ENCODE data around the gene OXT. TPM values are rescaled to one million over a fixed set of nuclear protein-coding genes. Genes with fewer than 3 reads are reported as not detected.

Gene OXT
- total and polyA plus RNA-seq, 2 of the 13 experiments (the other 11 are each of a cell fraction or from before 2014, with no cell fraction given), result not detected

- TF ChIP-seq DR1 (CRISPR knock-in tag; IDR thresholded peaks at IDR 0.05), result no peak; the same call in 1 of the 2 replicates
- TF ChIP-seq RAD51 (IDR thresholded peaks at IDR 0.05; ENCODE audit: borderline replicate concordance), result no peak
- TF ChIP-seq, protein P1, sequence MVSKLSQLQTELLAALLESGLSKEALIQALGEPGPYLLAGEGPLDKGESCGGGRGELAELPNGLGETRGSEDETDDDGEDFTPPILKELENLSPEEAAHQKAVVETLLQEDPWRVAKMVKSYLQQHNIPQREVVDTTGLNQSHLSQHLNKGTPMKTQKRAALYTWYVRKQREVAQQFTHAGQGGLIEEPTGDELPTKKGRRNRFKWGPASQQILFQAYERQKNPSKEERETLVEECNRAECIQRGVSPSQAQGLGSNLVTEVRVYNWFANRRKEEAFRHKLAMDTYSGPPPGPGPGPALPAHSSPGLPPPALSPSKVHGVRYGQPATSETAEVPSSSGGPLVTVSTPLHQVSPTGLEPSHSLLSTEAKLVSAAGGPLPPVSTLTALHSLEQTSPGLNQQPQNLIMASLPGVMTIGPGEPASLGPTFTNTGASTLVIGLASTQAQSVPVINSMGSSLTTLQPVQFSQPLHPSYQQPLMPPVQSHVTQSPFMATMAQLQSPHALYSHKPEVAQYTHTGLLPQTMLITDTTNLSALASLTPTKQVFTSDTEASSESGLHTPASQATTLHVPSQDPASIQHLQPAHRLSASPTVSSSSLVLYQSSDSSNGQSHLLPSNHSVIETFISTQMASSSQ (IDR thresholded peaks at IDR 0.05; ENCODE audit: low read depth), result no peak; the same call in 1 of the 2 replicates
- TF ChIP-seq, protein P1 (CRISPR knock-in tag; IDR thresholded peaks at IDR 0.05; ENCODE audit: borderline replicate concordance), result peak; percentile 87
- peak; percentile 27; the same call in 1 of the 2 replicates for TF ChIP-seq FOXP4 (CRISPR knock-in tag; IDR thresholded peaks at IDR 0.05)
- TF ChIP-seq FOXO1 (CRISPR knock-in tag; IDR thresholded peaks at IDR 0.05), result peak; percentile 52
- no peak for TF ChIP-seq FOXK2 (IDR thresholded peaks at IDR 0.05)
- TF ChIP-seq MTA1 (CRISPR knock-in tag; IDR thresholded peaks at IDR 0.05; ENCODE audit: borderline replicate concordance), result peak; percentile 92; the same call in 1 of the 2 replicates
- TF ChIP-seq KAT8 (CRISPR knock-in tag; IDR thresholded peaks at IDR 0.05), result peak; percentile 89
- peak; percentile 79; the same call in 1 of the 2 replicates for TF ChIP-seq TP53 (CRISPR knock-in tag; conservative IDR thresholded peaks at IDR 0.05)
- TF ChIP-seq NFIB (CRISPR knock-in tag; IDR thresholded peaks at IDR 0.05; ENCODE audit: borderline replicate concordance), result no peak
- TF ChIP-seq NR2F1 (CRISPR knock-in tag; IDR thresholded peaks at IDR 0.05), result peak in 1 of 2 experiments; percentile 7; a peak in 2 of 4 replicates
- TF ChIP-seq ZNF761 (CRISPR knock-in tag; conservative IDR thresholded peaks at IDR 0.05), result peak; percentile 74; the same call in 1 of the 2 replicates
- no peak; the same call in 1 of the 2 replicates for TF ChIP-seq CAMTA2 (CRISPR knock-in tag; IDR thresholded peaks at IDR 0.05; ENCODE audit: borderline replicate concordance)
- peak; percentile 81; the same call in 1 of the 2 replicates for TF ChIP-seq MAZ (IDR thresholded peaks at IDR 0.05; ENCODE audit: borderline replicate concordance, low read depth, low read length)
- peak; percentile 100 for TF ChIP-seq MAZ (CRISPR knock-in tag; IDR thresholded peaks at IDR 0.05; ENCODE audit: low read depth)
- peak; percentile 86 for TF ChIP-seq ZNF777 (CRISPR knock-in tag; IDR thresholded peaks at IDR 0.05)
- TF ChIP-seq, protein P2, sequence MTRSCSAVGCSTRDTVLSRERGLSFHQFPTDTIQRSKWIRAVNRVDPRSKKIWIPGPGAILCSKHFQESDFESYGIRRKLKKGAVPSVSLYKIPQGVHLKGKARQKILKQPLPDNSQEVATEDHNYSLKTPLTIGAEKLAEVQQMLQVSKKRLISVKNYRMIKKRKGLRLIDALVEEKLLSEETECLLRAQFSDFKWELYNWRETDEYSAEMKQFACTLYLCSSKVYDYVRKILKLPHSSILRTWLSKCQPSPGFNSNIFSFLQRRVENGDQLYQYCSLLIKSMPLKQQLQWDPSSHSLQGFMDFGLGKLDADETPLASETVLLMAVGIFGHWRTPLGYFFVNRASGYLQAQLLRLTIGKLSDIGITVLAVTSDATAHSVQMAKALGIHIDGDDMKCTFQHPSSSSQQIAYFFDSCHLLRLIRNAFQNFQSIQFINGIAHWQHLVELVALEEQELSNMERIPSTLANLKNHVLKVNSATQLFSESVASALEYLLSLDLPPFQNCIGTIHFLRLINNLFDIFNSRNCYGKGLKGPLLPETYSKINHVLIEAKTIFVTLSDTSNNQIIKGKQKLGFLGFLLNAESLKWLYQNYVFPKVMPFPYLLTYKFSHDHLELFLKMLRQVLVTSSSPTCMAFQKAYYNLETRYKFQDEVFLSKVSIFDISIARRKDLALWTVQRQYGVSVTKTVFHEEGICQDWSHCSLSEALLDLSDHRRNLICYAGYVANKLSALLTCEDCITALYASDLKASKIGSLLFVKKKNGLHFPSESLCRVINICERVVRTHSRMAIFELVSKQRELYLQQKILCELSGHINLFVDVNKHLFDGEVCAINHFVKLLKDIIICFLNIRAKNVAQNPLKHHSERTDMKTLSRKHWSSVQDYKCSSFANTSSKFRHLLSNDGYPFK (CRISPR knock-in tag; IDR thresholded peaks at IDR 0.05; ENCODE audit: borderline replicate concordance), result peak; percentile 69; the same call in 1 of the 2 replicates
- TF ChIP-seq ZNF24 (IDR thresholded peaks at IDR 0.05), result no peak
- TF ChIP-seq SOX6 (IDR thresholded peaks at IDR 0.05), result no peak
- TF ChIP-seq SOX6 (CRISPR knock-in tag; IDR thresholded peaks at IDR 0.05), result peak; percentile 52
Observed at GRCh38 chr20:3045816-3046676, 25.4 kb upstream of the OXT start, which contains the start of gene MRPS26 (continued).
